ENCODE results near the gene CLCN6. TPM values are rescaled to one million over a fixed set of nuclear protein-coding genes. Genes with fewer than 3 reads are reported as not detected.
A peak's percentile ranks its signal among the peaks of the same experiment; 100 is the strongest.

Gene CLCN6
- total RNA-seq, 1 experiment from 2014 or later, result 5.1 TPM

DNA sequence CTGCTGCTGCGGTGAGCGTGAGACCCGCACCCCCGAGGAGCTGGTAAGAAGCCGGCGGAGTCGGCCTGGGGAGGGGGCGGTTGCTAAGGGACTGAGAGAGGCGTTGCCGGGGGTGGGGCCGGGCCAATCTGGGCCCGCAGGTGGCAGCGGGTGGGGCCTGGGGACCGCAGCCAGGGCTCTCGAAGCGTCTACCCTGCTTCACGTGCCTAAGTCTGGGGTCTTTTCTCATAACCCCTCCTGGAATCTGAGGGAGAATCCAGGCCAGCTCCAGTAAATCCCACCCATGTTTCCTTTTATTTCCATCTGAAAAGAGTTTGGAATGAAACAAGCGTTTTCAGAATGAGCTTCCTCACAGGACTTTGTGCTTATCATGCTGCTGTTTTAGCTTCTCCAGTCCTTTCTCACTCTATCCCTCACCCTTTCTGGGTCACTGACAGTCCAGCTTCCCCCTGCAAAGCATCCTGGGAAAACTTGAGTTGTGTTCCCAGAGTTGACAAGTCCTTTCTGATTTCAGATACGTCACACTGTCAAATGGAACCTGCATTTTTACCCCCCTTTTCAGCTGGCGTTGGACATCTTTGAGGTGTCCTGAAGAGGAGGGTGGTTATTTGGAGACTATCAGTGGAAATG lies 431 bp downstream of the CLCN6 start:
- Histone ChIP-seq H3K27ac (peak overlapping the region; percentile 28), H3K4me1 (replicated peaks) (peaks cover 32% of the 10 kb centered on the region), H3K9me3 (replicated peaks) (no peaks in the 10 kb centered on the region), H3K4me3 (peak overlapping the region; percentile 62), H3K27me3 (replicated peaks) (no peaks in the 10 kb centered on the region), H3K36me3 (peaks cover 21% of the 10 kb centered on the region)
- no peak for DNase-seq (ENCODE audit: low read depth in 1 of 2, low spot score in 2 of 2)

DNA sequence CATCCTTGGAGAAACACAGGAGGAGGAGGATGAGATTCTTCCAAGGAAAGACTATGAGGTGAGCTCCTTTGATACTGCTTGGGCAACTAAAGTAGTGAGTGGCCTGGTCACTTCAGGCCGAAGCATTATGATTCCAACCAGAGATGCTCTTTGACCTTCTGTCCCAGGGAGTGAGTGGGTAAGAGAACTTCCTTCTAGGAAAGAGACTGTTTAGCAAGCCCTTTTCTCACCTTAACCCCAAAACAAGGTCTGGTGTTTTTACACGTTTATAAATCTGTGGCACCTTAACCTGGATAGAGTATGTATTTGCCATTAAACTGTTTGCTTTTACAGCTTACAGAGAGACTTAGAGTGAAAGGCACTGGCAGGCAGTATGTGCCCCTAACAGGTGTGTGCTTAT lies 1.1 kb downstream of the CLCN6 start:
- Histone ChIP-seq H3K4me3 (no peak overlapping the region), H3K9me3 (replicated peaks) (no peaks in the 10 kb centered on the region), H3K27me3 (replicated peaks) (no peaks in the 10 kb centered on the region), H3K36me3 (peaks cover 24% of the 10 kb centered on the region), H3K4me1 (replicated peaks) (peaks cover 32% of the 10 kb centered on the region), H3K27ac (no peak overlapping the region)
- no peak for DNase-seq (ENCODE audit: low read depth in 1 of 2, low spot score in 2 of 2)

DNA sequence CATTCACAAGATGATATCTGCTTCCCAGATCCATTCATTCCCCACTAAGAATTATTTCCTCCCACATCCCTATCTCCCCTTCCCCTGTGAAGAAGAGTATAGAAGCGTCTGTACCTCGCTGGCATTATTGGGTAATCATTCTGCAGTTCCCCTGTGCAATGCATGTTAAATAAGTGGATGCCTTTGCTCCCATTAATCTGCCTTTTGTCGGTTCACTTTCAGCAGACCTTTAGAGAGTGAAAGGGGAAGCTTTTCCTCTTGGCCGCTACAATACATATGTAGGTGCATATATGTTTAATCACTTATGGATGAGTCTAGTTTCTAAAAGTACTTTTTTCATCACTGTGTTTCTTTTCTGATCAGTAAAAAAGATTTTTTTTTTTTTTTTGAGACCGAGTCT lies 7.0 kb downstream of the CLCN6 start:
- H3K9me3 ChIP-seq (replicated peaks), result no peaks in the 10 kb centered on the region
- 0 out of 2 replicates have a peak, but pooled peaks cover 3% of the 10 kb centered on the region for H3K4me1 ChIP-seq (replicated peaks)
- no peak for DNase-seq (ENCODE audit: low read depth in 1 of 2, low spot score in 2 of 2)
- H3K4me3 ChIP-seq, result no peak overlapping the region
- no peak overlapping the region for H3K27ac ChIP-seq
- H3K36me3 ChIP-seq, result peaks cover 44% of the 10 kb centered on the region
- H3K27me3 ChIP-seq (replicated peaks), result no peaks in the 10 kb centered on the region

DNA sequence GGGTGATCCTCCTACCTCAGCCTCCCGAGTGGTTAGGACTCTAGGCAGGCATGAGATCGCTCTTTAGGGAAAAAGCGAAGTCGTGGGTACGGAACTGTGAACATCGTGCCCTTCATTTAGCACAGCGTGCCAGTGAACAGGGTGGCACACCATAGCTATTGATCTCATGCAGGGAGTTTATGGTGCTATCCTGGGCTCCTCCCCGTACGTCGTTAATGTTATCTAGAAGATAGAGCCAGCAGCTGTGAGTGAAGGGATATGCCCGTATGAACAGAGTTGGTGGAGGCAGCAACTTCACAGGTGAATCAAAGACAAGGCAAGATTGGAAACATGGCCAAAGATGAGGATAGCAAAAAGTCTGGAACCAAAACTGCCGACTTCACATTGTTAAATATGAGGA lies 11.2 kb downstream of the CLCN6 start:
- Histone ChIP-seq H3K27ac (no peak overlapping the region), H3K36me3 (peaks cover 38% of the 10 kb centered on the region)
- no peak for DNase-seq (ENCODE audit: low read depth in 1 of 2, low spot score in 2 of 2)

DNA sequence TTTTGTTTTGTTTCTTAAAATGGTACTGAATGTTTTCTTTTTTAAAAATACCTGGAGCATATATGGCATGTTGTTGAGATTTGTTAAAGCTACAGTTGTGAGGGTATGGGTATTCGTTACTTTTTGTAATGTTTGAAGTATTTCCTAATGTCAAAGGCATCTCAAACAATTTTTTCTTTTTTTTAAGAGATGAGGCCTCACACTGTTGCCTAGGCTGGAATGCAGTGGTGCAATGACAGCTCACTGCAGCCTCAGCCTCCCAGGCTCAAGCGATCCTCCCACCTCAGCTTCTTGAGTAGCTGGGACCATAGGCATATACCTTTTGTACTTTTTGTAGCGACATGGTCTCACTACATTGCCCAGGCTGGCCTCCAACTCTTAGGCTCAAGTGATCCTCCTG lies 16.1 kb downstream of the CLCN6 start:
- Histone ChIP-seq H3K27me3 (replicated peaks) (no peaks in the 10 kb centered on the region), H3K4me1 (replicated peaks) (peaks cover 5% of the 10 kb centered on the region), H3K9me3 (replicated peaks) (no peaks in the 10 kb centered on the region), H3K36me3 (peaks cover 26% of the 10 kb centered on the region), H3K4me3 (no peak overlapping the region), H3K27ac (peak overlapping the region; percentile 29; the same call in 1 of the 2 replicates)
- no peak for DNase-seq (ENCODE audit: low read depth in 1 of 2, low spot score in 2 of 2)

More for the DNA sequence above, 11.2 kb downstream of the CLCN6 start:
- peaks cover 7% of the 10 kb centered on the region for H3K4me1 ChIP-seq (replicated peaks)
- H3K9me3 ChIP-seq (replicated peaks), result no peaks in the 10 kb centered on the region
- no peaks in the 10 kb centered on the region for H3K27me3 ChIP-seq (replicated peaks)
- H3K4me3 ChIP-seq, result no peak overlapping the region

DNA sequence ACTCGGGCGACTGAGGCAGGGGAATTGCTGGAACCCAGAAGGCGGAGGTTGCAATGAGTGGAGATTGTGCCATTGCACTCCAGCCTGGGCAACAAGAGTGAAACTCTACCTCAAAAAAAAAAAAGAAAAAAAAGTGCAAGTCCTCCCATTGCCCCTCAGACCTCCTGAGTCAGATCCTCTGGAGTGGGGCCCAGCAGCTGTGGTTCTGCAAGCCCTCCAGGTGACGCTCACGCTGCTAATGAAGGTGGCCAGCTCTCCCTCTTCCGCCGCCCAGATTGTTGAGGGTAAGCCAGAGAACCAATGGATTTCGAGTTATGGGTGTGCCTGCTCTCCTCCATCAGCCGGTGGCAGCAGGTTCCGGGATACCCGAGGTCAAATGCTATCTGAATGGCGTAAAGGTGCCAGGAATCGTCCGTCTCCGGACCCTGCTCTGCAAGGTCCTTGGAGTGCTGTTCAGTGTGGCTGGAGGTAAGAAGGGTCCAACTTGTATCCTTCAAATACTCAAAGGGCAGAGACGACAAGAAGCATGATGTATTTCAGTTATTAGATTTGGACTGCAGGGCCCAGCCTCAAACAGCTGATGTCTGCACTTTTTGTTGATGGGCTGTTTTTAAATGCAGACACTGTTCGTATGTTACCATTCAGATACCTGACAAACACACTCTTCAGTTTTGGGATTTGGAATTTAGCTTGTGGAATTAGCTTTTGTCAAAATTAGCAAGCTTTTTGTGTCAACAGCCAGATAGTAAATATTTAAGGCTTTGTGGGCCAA lies 17.6 kb downstream of the CLCN6 start:
- no peaks in the 10 kb centered on the region for H3K9me3 ChIP-seq (replicated peaks)
- peaks cover 24% of the 10 kb centered on the region for H3K36me3 ChIP-seq
- peaks cover 5% of the 10 kb centered on the region for H3K4me1 ChIP-seq (replicated peaks)
- no peaks in the 10 kb centered on the region for H3K27me3 ChIP-seq (replicated peaks)
- H3K4me3 ChIP-seq, result no peak overlapping the region
- no peak overlapping the region for H3K27ac ChIP-seq
- DNase-seq (ENCODE audit: low read depth in 1 of 2, low spot score in 2 of 2), result no peak

DNA sequence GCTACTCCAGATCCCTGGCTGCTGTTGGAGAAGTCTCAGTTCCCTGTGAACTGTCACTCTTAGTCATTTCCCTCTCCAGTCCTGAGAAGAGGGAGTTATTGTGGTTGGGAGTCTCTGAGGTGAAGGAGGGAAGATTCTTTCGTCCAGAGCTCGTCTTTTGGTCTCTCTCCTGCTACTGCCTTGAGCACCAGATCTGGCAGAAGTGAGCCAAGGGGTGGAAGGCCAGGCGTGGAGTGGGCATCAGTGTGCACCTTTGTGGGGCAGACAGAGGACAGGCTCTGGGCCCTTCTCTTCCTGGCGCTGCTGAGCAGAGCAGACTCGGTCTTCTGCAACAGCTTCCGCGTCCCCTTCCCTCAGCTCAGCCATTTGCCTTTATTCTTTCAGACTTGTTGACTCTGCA lies 19.1 kb downstream of the CLCN6 start:
- H3K27ac ChIP-seq, result no peak overlapping the region
- H3K9me3 ChIP-seq (replicated peaks), result no peaks in the 10 kb centered on the region
- H3K36me3 ChIP-seq, result peaks cover 31% of the 10 kb centered on the region

DNA sequence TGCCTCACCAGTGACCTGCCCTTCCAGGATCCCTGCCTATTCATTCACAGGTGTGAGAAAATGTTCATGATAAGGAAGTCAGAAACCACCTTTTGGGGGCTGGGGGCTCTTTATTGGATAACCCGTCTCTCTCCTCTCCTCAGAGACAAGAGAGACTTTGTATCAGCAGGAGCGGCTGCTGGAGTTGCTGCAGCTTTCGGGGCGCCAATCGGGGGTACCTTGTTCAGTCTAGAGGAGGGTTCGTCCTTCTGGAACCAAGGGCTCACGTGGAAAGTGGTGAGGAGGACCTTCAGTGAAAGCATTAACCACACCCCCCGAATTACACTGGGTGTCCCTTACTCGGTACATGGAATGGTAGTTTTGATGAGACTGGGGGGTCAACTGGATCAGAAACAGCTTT lies 21.0 kb downstream of the CLCN6 start:
- Histone ChIP-seq H3K4me1 (replicated peaks) (no peaks in the 10 kb centered on the region), H3K9me3 (replicated peaks) (no peaks in the 10 kb centered on the region; the same call in 1 of the 2 replicates), H3K4me3 (no peak overlapping the region), H3K27ac (no peak overlapping the region), H3K36me3 (peaks cover 34% of the 10 kb centered on the region), H3K27me3 (replicated peaks) (no peaks in the 10 kb centered on the region)
- no peak for DNase-seq (ENCODE audit: low read depth in 1 of 2, low spot score in 2 of 2)

More for the DNA sequence above, 19.1 kb downstream of the CLCN6 start:
- no peak for DNase-seq (ENCODE audit: low read depth in 1 of 2, low spot score in 2 of 2)
- no peak overlapping the region for H3K4me3 ChIP-seq
- H3K4me1 ChIP-seq (replicated peaks), result peaks cover 5% of the 10 kb centered on the region
- H3K27me3 ChIP-seq (replicated peaks), result no peaks in the 10 kb centered on the region

DNA sequence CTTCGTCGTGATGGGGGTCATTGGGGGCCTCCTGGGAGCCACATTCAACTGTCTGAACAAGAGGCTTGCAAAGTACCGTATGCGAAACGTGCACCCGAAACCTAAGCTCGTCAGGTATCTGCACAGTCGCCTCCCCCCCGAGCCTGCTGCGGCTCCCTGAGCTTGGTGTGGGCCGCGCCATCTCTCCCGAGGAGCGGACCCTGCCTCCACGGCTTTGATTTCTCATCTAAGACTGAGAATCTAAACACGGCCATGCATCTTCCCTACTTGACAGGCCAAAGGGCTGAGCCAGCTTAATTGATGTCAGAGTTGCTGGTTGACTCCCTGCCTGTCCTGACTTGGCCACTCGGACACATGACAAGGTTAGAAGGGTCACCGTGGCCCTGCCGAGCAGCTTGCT lies 22.5 kb downstream of the CLCN6 start:
- Histone ChIP-seq H3K4me3 (no peak overlapping the region), H3K4me1 (replicated peaks) (no peaks in the 10 kb centered on the region), H3K27me3 (replicated peaks) (no peaks in the 10 kb centered on the region), H3K27ac (no peak overlapping the region), H3K9me3 (replicated peaks) (no peaks in the 10 kb centered on the region; the same call in 1 of the 2 replicates), H3K36me3 (peaks cover 30% of the 10 kb centered on the region)
- DNase-seq (ENCODE audit: low read depth in 1 of 2, low spot score in 2 of 2), result no peak

DNA sequence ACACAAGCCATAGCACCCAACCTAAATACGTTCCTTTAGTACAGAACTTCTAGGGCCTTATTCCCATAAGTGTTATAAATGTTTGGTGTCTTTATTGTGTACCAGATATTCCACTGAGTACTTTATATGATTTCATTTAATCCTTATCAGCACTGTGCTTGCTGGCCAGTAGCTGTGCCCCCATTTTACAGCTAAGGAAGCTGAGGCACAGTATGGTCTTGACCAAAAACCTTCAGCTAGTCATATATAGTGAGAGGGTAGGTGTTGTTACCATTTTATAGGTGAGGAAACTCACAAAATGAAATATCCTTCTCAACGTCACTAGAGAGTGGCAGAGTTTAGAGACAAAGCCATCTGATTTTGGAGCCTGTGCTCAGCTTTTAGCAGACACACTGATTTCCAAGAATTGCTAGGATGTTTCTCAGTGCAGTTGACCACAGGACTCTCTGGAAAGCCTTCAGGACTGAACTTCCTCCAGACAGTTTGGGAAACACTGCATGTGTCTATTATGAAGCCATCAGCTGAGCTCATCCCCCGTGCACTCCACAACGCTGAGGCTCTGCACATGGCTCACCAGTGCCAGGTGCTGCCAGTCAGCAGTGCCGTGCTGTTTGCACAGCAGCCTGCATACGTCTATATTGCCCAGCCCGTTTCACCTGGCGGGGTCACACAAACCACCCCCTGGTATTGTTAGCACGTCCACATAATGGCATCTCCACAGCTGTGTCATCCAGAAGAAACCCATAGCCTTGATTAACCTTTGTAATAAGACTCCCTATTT lies 26.1 kb downstream of the CLCN6 start:
- Histone ChIP-seq H3K4me1 (replicated peaks) (no peaks in the 10 kb centered on the region), H3K27ac (no peak overlapping the region), H3K4me3 (no peak overlapping the region), H3K36me3 (peaks cover 56% of the 10 kb centered on the region), H3K9me3 (replicated peaks) (no peaks in the 10 kb centered on the region; the same call in 1 of the 2 replicates), H3K27me3 (replicated peaks) (no peaks in the 10 kb centered on the region)
- DNase-seq (ENCODE audit: low read depth in 1 of 2, low spot score in 2 of 2), result no peak

DNA sequence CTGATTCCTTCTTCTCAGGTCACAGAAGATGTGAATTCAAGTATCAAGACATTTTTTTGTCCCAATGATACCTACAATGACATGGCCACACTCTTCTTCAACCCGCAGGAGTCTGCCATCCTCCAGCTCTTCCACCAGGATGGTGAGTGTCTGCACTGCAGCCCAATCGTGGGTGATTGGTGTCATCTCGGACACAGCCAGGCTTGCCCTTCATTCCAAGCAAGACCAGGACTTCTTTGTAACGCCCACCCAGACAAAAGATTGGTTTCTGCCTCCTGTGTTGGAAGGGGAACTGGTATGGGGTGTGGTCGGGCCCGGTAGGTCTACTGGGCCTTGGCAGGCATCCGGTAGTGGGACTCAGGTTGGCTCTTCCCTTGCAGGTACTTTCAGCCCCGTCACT lies 27.5 kb downstream of the CLCN6 start:
- DNase-seq (ENCODE audit: low read depth in 1 of 2, low spot score in 2 of 2), result no peak
- H3K36me3 ChIP-seq, result peaks cover 57% of the 10 kb centered on the region
- H3K27me3 ChIP-seq (replicated peaks), result no peaks in the 10 kb centered on the region
- no peak overlapping the region for H3K4me3 ChIP-seq
- no peaks in the 10 kb centered on the region; the same call in 1 of the 2 replicates for H3K9me3 ChIP-seq (replicated peaks)
- no peak overlapping the region for H3K27ac ChIP-seq
- H3K4me1 ChIP-seq (replicated peaks), result no peaks in the 10 kb centered on the region

DNA sequence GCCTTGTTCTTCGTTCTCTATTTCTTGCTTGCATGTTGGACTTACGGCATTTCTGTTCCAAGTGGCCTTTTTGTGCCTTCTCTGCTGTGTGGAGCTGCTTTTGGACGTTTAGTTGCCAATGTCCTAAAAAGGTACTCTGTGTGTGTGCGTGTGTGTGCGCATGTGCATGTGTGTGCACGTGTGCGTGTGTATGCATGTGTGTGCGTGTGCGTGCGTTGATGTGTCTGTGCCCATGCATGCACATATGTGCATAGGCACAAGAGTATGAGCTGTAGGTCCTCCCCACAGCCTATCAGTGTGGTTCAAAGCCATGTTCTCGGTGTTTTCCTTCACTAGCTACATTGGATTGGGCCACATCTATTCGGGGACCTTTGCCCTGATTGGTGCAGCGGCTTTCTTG lies 27.9 kb downstream of the CLCN6 start:
- peaks cover 57% of the 10 kb centered on the region for H3K36me3 ChIP-seq

DNA sequence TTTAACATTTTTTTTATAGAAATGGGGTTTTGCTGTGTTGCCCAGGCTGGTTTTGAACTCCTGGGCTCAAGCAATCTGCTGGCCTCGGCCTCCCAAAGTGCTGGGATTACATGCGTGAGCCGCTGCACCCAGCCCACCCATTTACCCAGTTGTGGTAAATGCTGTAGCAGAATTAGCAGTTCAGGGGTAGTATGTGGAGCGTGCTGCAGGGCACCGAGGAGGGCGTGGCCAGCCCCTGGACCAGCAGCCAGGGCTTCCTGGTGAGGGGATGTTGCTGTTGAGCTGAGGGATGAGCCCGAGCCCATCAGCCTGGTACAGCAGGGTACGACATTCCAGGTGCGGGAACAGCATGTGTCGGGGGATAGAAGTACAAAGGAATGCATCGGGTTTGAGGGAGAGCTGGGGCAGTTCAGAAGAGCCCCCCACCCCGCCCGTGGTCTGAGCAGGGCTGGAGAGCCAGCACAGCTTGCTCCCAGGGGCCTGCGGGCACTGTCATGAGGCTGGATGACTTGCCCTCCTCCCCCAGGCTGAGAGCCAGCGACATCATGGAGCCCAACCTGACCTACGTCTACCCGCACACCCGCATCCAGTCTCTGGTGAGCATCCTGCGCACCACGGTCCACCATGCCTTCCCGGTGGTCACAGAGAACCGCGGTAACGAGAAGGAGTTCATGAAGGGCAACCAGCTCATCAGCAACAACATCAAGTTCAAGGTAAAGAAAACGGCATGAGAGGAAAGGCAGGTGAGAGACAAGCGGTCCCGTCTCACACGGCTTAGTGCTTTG lies 29.6 kb downstream of the CLCN6 start:
- no peaks in the 10 kb centered on the region for H3K27me3 ChIP-seq (replicated peaks)
- no peak overlapping the region for H3K27ac ChIP-seq
- no peaks in the 10 kb centered on the region; the same call in 1 of the 2 replicates for H3K9me3 ChIP-seq (replicated peaks)
- H3K4me3 ChIP-seq, result no peak overlapping the region
- DNase-seq (ENCODE audit: low read depth in 1 of 2, low spot score in 2 of 2), result no peak
- H3K4me1 ChIP-seq (replicated peaks), result no peaks in the 10 kb centered on the region
- H3K36me3 ChIP-seq, result peaks cover 65% of the 10 kb centered on the region

More for the DNA sequence above, 27.9 kb downstream of the CLCN6 start:
- no peaks in the 10 kb centered on the region for H3K4me1 ChIP-seq (replicated peaks)
- no peaks in the 10 kb centered on the region; the same call in 1 of the 2 replicates for H3K9me3 ChIP-seq (replicated peaks)
- DNase-seq (ENCODE audit: low read depth in 1 of 2, low spot score in 2 of 2), result no peak
- no peaks in the 10 kb centered on the region for H3K27me3 ChIP-seq (replicated peaks)
- H3K4me3 ChIP-seq, result no peak overlapping the region
- H3K27ac ChIP-seq, result no peak overlapping the region

All from SJSA1 (cell line).